H1 (cell line): ENCODE measurements around the gene ALS2CL. TPM values are rescaled to one million over a fixed set of nuclear protein-coding genes. Genes with fewer than 3 reads are reported as not detected.

Source experiments
- CTCF ChIA-PET: fragments of 300-600 bp; sonication (Branson Sonifier 250); formaldehyde crosslinking; loops from one replicate; lab custom pipeline; 2021; ENCODE audit not compliant: partially characterized antibody; lab: Charles Lee
- POLR2A ChIA-PET: fragments of 300-600 bp; sonication (Branson Sonifier 250); formaldehyde crosslinking; loops from one replicate; lab custom pipeline; 2021; ENCODE audit warnings: inconsistent platforms; ENCODE audit not compliant: partially characterized antibody; lab: Charles Lee
- DNase-seq, 2 experiments: peaks; one replicate each; pipeline versions ENCODE4 v3.0.0 to v3.0.0-alpha.2; 2010 to 2022; ENCODE audit warnings: low spot score in 2 of 2, low read depth in 1 of 2, mixed read lengths in 1 of 2
- FAIRE-seq: peaks from 2 replicates; lab custom pipeline; 2011; peaks lifted over from hg19 to GRCh38; lab: Jason Lieb, UNC
- H2AFZ ChIP-seq: 2 replicates; pipeline ENCODE4 v1.8.1; 2012; ENCODE audit warnings: low read length, inconsistent platforms
- H2AK5ac ChIP-seq: 2 replicates; pipeline ENCODE4 v1.6.1; 2013; ENCODE audit warnings: low read depth, low read length
- H2BK120ac ChIP-seq: replicated peaks from 2 replicates; pipeline ENCODE3; 2013; ENCODE audit warnings: low read depth, low read length, inconsistent platforms
- H2BK12ac ChIP-seq: 2 replicates; pipeline ENCODE4 v1.6.1; 2013; ENCODE audit warnings: low read depth, low read length
- H2BK15ac ChIP-seq: 2 replicates; pipeline ENCODE4 v1.6.1; 2013; ENCODE audit warnings: low read length
- H2BK20ac ChIP-seq: 2 replicates; pipeline ENCODE4 v1.6.1; 2013; ENCODE audit warnings: low read length
- H2BK5ac ChIP-seq: 2 replicates; pipeline ENCODE4 v1.6.1; 2013; ENCODE audit warnings: low read depth, low read length
- H3K14ac ChIP-seq: 2 replicates; pipeline ENCODE4 v1.6.1; 2013; ENCODE audit warnings: inconsistent platforms; ENCODE audit not compliant: insufficient read length
- H3K18ac ChIP-seq: 2 replicates; pipeline ENCODE4 v1.6.1; 2013; ENCODE audit warnings: low read length; ENCODE audit errors: extremely low read depth
- H3K23ac ChIP-seq: 2 replicates; pipeline ENCODE4 v1.6.1; 2013; ENCODE audit warnings: inconsistent platforms; ENCODE audit not compliant: insufficient read length
- H3K23me2 ChIP-seq: 2 replicates; pipeline ENCODE4 v1.6.1; 2013; ENCODE audit warnings: low read depth, low read length
- H3K27ac ChIP-seq: 2 replicates; pipeline ENCODE4 v1.6.1; 2011; ENCODE audit warnings: low read depth, low read length, inconsistent platforms
- H3K27me3 ChIP-seq, 4 experiments: replicated peaks in 1 of 4; 1 replicate in 1 of 4; 2 replicates in 3 of 4; pipeline versions ENCODE4 v1.6.1 to v1.8.1; 2011 to 2013; ENCODE audit warnings: low read length in 3 of 4, mild to moderate bottlenecking in 3 of 4, inconsistent platforms in 2 of 4, mixed read lengths in 2 of 4, moderate library complexity in 1 of 4; ENCODE audit not compliant: control insufficient read depth in 3 of 4, insufficient read depth in 3 of 4; ENCODE audit errors: extremely low read depth in 1 of 4
- H3K36me3 ChIP-seq, 4 experiments: 2 replicates each; pipeline versions ENCODE4 v1.6.1 to v1.8.1; 2011 to 2013; ENCODE audit warnings: mild to moderate bottlenecking in 4 of 4, low read length in 3 of 4, moderate library complexity in 2 of 4, control low read depth in 1 of 4, inconsistent platforms in 1 of 4; ENCODE audit not compliant: insufficient read depth in 4 of 4, control insufficient read depth in 2 of 4
- H3K4ac ChIP-seq: replicated peaks from 2 replicates; pipeline ENCODE3; 2013; ENCODE audit warnings: low read length, low read depth, mixed read lengths, inconsistent platforms; ENCODE audit not compliant: insufficient read length
- H3K4me1 ChIP-seq, 4 experiments: replicated peaks in 1 of 4; 1 replicate in 1 of 4; 2 replicates in 3 of 4; pipeline versions ENCODE4 v1.6.1 to v1.8.1; 2011 to 2013; ENCODE audit warnings: low read length in 3 of 4, inconsistent platforms in 2 of 4, mixed read lengths in 1 of 4; ENCODE audit not compliant: insufficient read depth in 4 of 4, control insufficient read depth in 3 of 4
- H3K4me2 ChIP-seq, 2 experiments: 2 replicates each; pipeline versions ENCODE4 v1.6.1 to v1.8.1; 2011 to 2013; ENCODE audit warnings: low read depth in 2 of 2, low read length in 2 of 2, control low read depth in 1 of 2, inconsistent platforms in 1 of 2, mild to moderate bottlenecking in 1 of 2; ENCODE audit not compliant: insufficient read depth in 1 of 2
- H3K4me3 ChIP-seq, 4 experiments: fragments of 200-600, 300-600 bp in 1 of 4; sonication (generic), shearing (Covaris generic), sonication (Bioruptor Twin) in 1 of 4; 2 replicates each; pipeline versions ENCODE4 v1.5.1 to v1.8.1; 2011 to 2016; ENCODE audit warnings: low read length in 4 of 4, low read depth in 3 of 4, control low read depth in 2 of 4, inconsistent platforms in 2 of 4, mild to moderate bottlenecking in 2 of 4, mixed read lengths in 1 of 4, moderate library complexity in 1 of 4; ENCODE audit not compliant: insufficient read depth in 2 of 4; ENCODE audit errors: extremely low read depth in 1 of 4
- H3K56ac ChIP-seq: replicated peaks from 2 replicates; pipeline ENCODE3; 2013; ENCODE audit warnings: low read depth, mild to moderate bottlenecking, mixed read lengths, low read length, inconsistent platforms; ENCODE audit not compliant: insufficient read length
- H3K79me1 ChIP-seq: 2 replicates; pipeline ENCODE4 v1.6.1; 2013; ENCODE audit warnings: low read depth, low read length, control low read depth
- H3K79me2 ChIP-seq, 2 experiments: 2 replicates each; pipeline versions ENCODE4 v1.6.1 to v1.8.1; 2012 to 2013; ENCODE audit warnings: low read length in 2 of 2, mild to moderate bottlenecking in 2 of 2, inconsistent platforms in 1 of 2; ENCODE audit not compliant: insufficient read depth in 2 of 2, control insufficient read depth in 1 of 2
- H3K9ac ChIP-seq, 4 experiments: replicated peaks in 1 of 4; 1 replicate in 1 of 4; 2 replicates in 3 of 4; pipeline versions ENCODE4 v1.6.1 to v1.8.1; 2011 to 2013; ENCODE audit warnings: low read depth in 3 of 4, low read length in 3 of 4, control low read depth in 2 of 4, mild to moderate bottlenecking in 2 of 4, moderate library complexity in 2 of 4, inconsistent platforms in 1 of 4; ENCODE audit errors: extremely low read depth in 1 of 4
- H3K9me3 ChIP-seq, 2 experiments: 2 replicates each; pipeline versions ENCODE4 v1.6.1 to v1.8.1; 2012 to 2013; ENCODE audit warnings: mild to moderate bottlenecking in 2 of 2, moderate library complexity in 2 of 2, control low read depth in 1 of 2, inconsistent platforms in 1 of 2, low read depth in 1 of 2, low read length in 1 of 2, mixed read lengths in 1 of 2; ENCODE audit not compliant: insufficient read depth in 2 of 2
- H4K20me1 ChIP-seq, 2 experiments: replicated peaks in 1 of 2; 2 replicates each; pipeline versions ENCODE3 to v1.8.1; 2011 to 2013; ENCODE audit warnings: inconsistent platforms in 2 of 2, low read length in 2 of 2, mild to moderate bottlenecking in 1 of 2; ENCODE audit not compliant: insufficient read depth in 2 of 2, control insufficient read depth in 1 of 2
- H4K5ac ChIP-seq: 2 replicates; pipeline ENCODE4 v1.6.1; 2013; ENCODE audit warnings: low read length, low read depth, mixed read lengths, inconsistent platforms; ENCODE audit not compliant: insufficient read length
- H4K8ac ChIP-seq: 2 replicates; pipeline ENCODE4 v1.8.0; 2013; ENCODE audit warnings: mild to moderate bottlenecking, moderate library complexity, low read length, inconsistent platforms; ENCODE audit not compliant: insufficient read depth; ENCODE audit errors: extremely low read depth
- H4K91ac ChIP-seq: replicated peaks from 2 replicates; pipeline ENCODE3; 2013; ENCODE audit warnings: low read length, mixed read lengths, inconsistent platforms; ENCODE audit not compliant: insufficient read length
- WGBS, 2 experiments: shearing (Covaris generic) in 1 of 2; methylation state at CpG; one replicate each; pipeline versions ENCODE4 v1.1.6 to v1.1.7; 2013 to 2015; ENCODE audit warnings: low lambda C conversion rate in 2 of 2, mixed read lengths in 2 of 2, inconsistent platforms in 1 of 2, low coverage in 1 of 2, missing lambda C conversion rate in 1 of 2; ENCODE audit not compliant: insufficient replicate concordance in 2 of 2, insufficient coverage in 1 of 2, insufficient read length in 1 of 2; ENCODE audit errors: extremely low coverage in 1 of 2, missing lambda C conversion rate in 1 of 2; 5-methylcytosine and 5-hydroxymethylcytosine counted together
- polyA plus RNA-seq, 7 experiments: library from polyadenylated mRNA; depleted of rRNA in 3 of 7; stranded (reverse) in 5 of 7; unstranded in 2 of 7; fragments of >200 nt in 5 of 7; fragments of 200-250 nt in 2 of 7; gene quantifications; 1 replicate in 5 of 7; 2 replicates in 1 of 7; 4 replicates in 1 of 7; pipeline versions ENCODE4 v1.2.1 to v1.2.3, GENCODE V29; 2011 to 2013; ENCODE audit warnings: missing spikeins in 2 of 7, mixed read lengths in 2 of 7
- total RNA-seq: library from RNA; stranded (reverse); fragmentation: NEBNext Ultra II Directional; extraction: Animal tissue kit (Norgen Biotek cat#: 25700); gene quantifications from 2 replicates; pipeline ENCODE4 v1.2.1, GENCODE V29; 2021

The ALS2CL gene
- total and polyA plus RNA-seq, 2 of the 8 experiments (the other 6 are each of a cell fraction or from before 2014, with no cell fraction given): 4.8 to 5.4 TPM

DNA sequence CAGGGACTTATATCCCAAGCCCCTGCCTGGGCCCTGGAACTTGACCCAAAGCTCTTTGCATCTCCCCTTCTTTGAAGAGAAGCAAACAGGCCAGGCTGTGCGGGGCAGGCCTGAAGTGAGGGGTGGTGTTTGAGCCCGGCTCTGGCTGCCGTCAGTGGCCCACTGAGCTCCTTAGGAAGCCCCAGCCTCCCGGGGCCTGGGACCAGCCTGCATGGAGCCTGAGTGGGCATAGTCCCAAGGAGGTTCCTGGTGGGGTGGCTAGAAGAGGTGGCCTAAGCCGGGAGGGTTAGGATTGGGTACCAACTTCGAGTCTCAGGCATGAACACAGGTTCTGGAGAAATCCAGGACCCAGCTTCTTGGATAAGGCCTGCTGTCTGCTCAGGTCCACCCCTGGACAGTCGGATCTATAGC lies 14.1 kb upstream of the ALS2CL start:
- FAIRE-seq (no peak), DNase-seq (no peak)
- Histone ChIP-seq H3K4ac (no peak overlapping the region), H3K79me1 (no peaks in the 10 kb centered on the region), H3K23me2 (no peaks in the 10 kb centered on the region), H2BK12ac (no peak overlapping the region), H3K18ac (no peak overlapping the region), H4K5ac (no peak overlapping the region), H4K8ac (no peak overlapping the region), H3K4me3 (no peak overlapping the region), H3K56ac (no peak overlapping the region), H3K79me2 (no peaks in the 10 kb centered on the region), H3K9me3 (no peaks in the 10 kb centered on the region), H4K20me1 (peaks cover 2 to 4% of the 10 kb centered on the region in 2 experiments), H2AFZ (no peak overlapping the region), H3K4me1 (peaks cover 0 to 6% (median 0%) of the 10 kb centered on the region in 4 experiments; a peak in 1 of 7 replicates), H3K4me2 (no peak overlapping the region), H3K27ac (no peak overlapping the region), H2BK120ac (no peak overlapping the region), H3K23ac (no peak overlapping the region), H3K27me3 (peaks cover 0 to 5% (median 4%) of the 10 kb centered on the region in 4 experiments; a peak in 2 of 7 replicates), H2BK20ac (no peak overlapping the region), H3K9ac (no peak overlapping the region), H2BK15ac (no peak overlapping the region), H3K14ac (no peak overlapping the region), H2AK5ac (no peak overlapping the region), H4K91ac (no peak overlapping the region), H3K36me3 (no peaks in the 10 kb centered on the region), H2BK5ac (no peak overlapping the region)
- ChIA-PET POLR2A (no interaction called here), CTCF (interaction anchor here (0.7 to 6.5 kb wide), 22 partner anchors 9 to 219 kb away, joined by 3 to 91 read pairs (median 6); partner anchors contain the start of genes PRSS50 and PTH1R)
- WGBS, 2 experiments: 89% methylated on average over 7 of the region's 7 CpGs; no CpG with 5 or more reads in 1 of the 2 experiments
